Activated T-helper 17 cell treated with anti-CD3 and anti-CD28 coated beads, Interleukin-2, amount 50 U/mL, for 72 hours (primary cell): ENCODE results near the gene NYAP1. TPM values are rescaled to one million over a fixed set of nuclear protein-coding genes. Genes with fewer than 3 reads are reported as not detected.
"Not testable (repeated sequence)": the region's sequence is repeated elsewhere in the genome, so short reads cannot be mapped to it uniquely, and the experiment has no call there.

ENCODE experiments used
- ATAC-seq: fragments of 150-1000 bp; cut with Tn5 transposase; replicated peaks from 2 replicates; pipeline ENCODE4 v1.10.0; 2021; ENCODE audit warnings: mild to moderate bottlenecking, moderate library complexity
- H3K27ac Mint-ChIP-seq: one replicate; pipeline ENCODE4 v1.8.0; 2022; ENCODE audit warnings: mixed read lengths
- H3K27me3 Mint-ChIP-seq: one replicate; pipeline ENCODE4 v1.8.0; 2022; ENCODE audit warnings: mixed read lengths
- H3K36me3 Mint-ChIP-seq: one replicate; pipeline ENCODE4 v1.8.0; 2022; ENCODE audit warnings: low read depth, mild to moderate bottlenecking, mixed read lengths
- H3K4me1 Mint-ChIP-seq: one replicate; pipeline ENCODE4 v1.8.0; 2022; ENCODE audit warnings: mixed read lengths
- H3K4me3 Mint-ChIP-seq: one replicate; pipeline ENCODE4 v1.8.0; 2022; ENCODE audit warnings: mild to moderate bottlenecking, mixed read lengths
- H3K9me3 Mint-ChIP-seq: one replicate; pipeline ENCODE4 v1.8.0; 2022; ENCODE audit warnings: mixed read lengths
- total RNA-seq, 2 donors: library from RNA; stranded (reverse); gene quantifications; one replicate each; pipeline ENCODE4 v1.2.3, GENCODE V29; 2022

NYAP1 gene
- total RNA-seq, 2 donors from 2014 or later, result 0.15 to 0.19 TPM

DNA sequence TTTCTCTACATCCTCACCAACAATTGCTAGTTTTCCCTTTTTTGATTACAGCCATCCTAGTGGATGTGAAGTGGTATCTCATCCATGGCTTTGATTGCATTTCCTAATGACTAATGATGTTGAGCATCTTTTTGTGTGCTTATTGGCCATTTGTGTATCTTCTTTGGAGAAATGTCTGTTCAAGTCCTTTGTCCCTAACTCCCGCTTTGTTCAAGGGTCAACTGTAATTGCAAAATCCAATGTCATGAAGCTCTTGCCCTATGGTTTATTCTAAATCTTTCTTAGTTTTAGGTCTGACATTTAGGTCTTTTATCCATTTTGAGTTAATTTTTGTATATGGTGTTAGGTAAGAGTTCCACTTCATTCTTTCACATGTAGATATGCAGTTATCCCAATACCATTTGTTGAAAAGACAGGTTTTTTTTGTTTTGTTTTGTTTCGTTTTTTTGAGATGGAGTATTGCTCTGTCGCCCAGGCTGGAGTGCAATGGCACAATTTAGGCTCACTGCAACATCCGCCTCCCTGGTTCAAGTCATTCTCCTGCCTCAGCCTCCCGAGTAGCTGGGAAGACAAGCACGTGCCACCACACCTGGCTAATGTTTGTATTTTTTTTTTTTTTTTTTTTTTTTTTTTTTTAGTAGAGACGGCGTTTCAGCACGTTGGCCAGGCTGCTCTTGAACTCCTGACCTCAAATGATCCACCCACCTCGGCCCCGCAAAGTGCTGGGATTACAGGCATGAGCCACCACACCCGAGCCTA lies 44.6 kb downstream of the NYAP1 start:
- not testable (repeated sequence) for H3K27ac Mint-ChIP-seq, H3K27me3 Mint-ChIP-seq, ATAC-seq, H3K9me3 Mint-ChIP-seq, H3K4me3 Mint-ChIP-seq, H3K36me3 Mint-ChIP-seq, H3K4me1 Mint-ChIP-seq

DNA sequence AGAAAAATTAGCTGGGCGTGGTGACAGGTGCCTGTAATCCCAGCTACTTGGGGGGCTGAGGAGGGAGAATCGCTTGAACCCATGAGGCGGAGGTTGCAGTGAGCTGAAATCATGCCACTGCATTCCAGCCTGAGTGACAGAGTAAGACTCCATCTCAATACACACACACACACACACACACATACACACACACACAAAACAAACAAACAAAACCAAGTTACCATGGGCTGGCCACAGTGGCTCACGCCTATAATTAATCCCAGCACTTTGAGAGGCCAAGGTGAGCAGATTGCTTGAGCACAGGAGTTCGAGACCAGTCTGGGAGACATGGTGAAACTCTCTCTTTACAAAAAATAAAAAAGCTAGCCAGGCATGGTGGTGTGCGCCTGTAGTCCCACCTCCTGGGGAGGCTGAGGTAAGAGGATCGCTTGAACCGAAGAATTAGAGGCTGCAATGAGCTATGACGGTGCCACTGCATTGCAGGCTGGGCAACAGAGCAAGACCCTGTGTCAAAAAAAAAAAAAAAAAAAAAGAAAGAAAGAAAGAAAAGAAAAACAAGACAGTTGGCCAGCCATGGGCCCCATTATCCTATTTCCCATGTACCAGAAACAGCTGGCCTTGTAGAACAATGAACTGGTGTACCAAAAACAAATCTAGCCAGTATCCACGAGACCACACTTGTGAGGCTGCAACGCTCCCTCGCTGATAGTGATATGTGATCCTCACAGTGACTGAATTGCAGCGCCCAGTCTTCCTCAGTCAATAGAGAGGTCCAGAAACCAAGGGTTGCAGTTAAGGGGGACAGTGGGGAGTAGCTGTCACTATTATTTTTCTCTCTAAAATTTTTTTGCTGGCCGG lies 48.7 kb downstream of the NYAP1 start:
- no peak overlapping the region for H3K4me3 Mint-ChIP-seq
- no peaks in the 10 kb centered on the region for H3K36me3 Mint-ChIP-seq
- peaks cover under 1% of the 10 kb centered on the region for H3K4me1 Mint-ChIP-seq
- no peak for ATAC-seq
- H3K27ac Mint-ChIP-seq, result no peak overlapping the region
- H3K9me3 Mint-ChIP-seq, result no peaks in the 10 kb centered on the region
- no peaks in the 10 kb centered on the region for H3K27me3 Mint-ChIP-seq

DNA sequence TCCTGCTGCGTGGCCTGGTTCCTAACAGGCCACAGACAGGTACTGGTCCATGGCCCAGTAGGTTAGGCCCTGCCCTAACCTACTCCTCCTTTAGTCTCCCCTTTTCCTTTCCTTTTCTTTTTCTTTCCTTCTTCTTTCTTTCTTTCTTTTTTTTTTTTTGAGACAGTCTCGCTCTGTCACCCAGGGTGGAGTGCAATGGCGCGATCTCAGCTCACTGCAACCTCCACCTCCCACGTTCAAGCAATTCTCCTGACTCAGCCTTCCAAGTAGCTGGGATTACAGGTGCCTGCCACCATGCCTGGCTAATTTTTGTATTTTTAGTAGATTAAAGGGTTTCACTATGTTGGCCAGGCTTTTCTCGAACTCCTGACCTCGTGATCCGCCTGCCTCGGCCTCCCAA lies 52.3 kb downstream of the NYAP1 start:
- not testable (repeated sequence) for H3K27ac Mint-ChIP-seq, H3K4me3 Mint-ChIP-seq, H3K4me1 Mint-ChIP-seq, H3K9me3 Mint-ChIP-seq, H3K27me3 Mint-ChIP-seq, ATAC-seq
- H3K36me3 Mint-ChIP-seq, result peaks cover 22% of the 10 kb centered on the region

DNA sequence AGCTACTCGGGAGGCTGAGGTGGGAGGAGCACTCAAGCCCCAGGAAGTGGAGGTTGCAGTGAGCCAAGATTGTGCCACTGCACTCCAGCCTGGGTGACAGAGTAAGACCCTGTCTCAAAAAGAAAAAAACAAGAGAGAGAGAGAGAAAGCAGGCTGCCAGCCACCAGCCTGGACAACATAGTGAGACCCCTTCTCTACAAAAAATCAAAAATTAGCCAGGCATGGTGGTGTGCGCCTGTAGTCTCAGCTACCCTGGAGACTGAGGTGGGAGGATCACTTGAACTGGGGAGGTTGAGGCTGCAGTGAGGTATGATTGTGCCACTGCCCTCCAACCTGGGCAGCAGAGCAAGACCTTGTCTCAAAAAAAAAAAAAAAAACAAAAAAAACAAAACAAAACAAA lies 53.0 kb downstream of the NYAP1 start:
- not testable (repeated sequence) for H3K27me3 Mint-ChIP-seq, H3K27ac Mint-ChIP-seq

DNA sequence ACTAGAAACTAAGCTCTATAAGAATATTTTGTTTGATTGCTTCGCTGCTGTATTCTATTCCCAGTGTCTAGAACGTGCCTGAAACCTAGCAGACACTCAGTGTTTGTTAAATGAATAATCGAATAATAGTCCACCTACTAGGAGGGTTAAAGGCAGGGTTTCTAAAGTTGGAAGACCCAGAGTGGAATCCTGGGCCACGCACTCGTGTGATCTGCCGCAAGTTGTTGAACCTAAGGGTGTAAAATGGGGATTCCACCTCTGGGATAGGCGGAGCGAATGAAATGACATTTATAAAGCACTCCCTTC lies 54.6 kb downstream of the NYAP1 start:
- Mint-ChIP-seq H3K4me3 (peak overlapping the region; percentile 74), H3K9me3 (no peaks in the 10 kb centered on the region), H3K36me3 (peaks cover 39% of the 10 kb centered on the region), H3K27me3 (no peaks in the 10 kb centered on the region), H3K27ac (peak overlapping the region; percentile 96), H3K4me1 (peaks cover 24% of the 10 kb centered on the region)
- ATAC-seq, result no peak

More for the DNA sequence above, 53.0 kb downstream of the NYAP1 start:
- peak overlapping the region; percentile 28 for H3K4me3 Mint-ChIP-seq
- H3K9me3 Mint-ChIP-seq, ATAC-seq: not testable (repeated sequence)
- peaks cover 13% of the 10 kb centered on the region for H3K4me1 Mint-ChIP-seq
- peaks cover 29% of the 10 kb centered on the region for H3K36me3 Mint-ChIP-seq

DNA sequence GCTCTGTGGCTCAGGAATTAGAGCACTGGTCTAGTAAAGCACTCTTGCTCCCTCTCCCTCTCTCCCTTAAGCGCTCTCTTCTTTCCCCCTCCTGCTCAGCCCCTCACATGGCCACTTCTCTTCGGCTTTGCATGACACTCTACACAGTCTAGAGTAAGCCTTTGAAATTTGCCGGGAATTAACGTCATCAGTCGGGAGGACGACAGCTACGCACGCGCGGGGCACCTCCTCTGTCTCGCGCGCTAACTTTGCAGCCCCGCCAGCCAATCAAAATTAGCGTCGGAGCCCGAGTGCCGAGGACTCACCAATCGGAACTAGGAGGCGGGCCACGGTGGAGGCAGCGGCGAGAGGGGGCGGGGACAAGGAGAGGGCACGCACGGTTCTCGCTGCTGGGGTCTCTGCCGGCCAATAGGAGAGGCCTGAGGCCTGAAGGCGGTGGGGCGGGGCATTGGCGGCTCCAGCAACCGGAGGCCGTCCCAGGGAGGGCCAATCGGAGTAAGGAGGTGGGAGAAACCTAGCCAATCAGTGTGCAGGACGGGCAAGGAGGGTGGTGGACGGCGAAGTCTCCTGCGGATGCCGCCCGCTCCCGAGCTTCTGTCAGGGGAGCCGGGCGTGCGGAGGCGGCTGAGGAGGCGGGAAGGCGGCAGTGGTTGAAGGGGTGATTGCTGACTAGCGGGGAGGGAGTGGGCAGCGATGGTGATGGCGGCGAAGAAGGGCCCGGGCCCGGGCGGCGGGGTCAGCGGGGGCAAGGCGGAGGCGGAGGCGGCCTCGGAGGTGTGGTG lies 55.1 kb downstream of the NYAP1 start, which contains the start of gene AGFG2:
TSS of gene AGFG2 (plus strand) at position 550 of the 782 bp plus-strand sequence. CDS start at position 694, 144 bp downstream.
- peaks cover 45% of the 10 kb centered on the region for H3K36me3 Mint-ChIP-seq
- peak within 1 kb of the TSS; percentile 96 for H3K27ac Mint-ChIP-seq
- no peaks in the 10 kb centered on the region for H3K9me3 Mint-ChIP-seq
- ATAC-seq, result peak; percentile 90
- H3K4me1 Mint-ChIP-seq, result peaks cover 29% of the 10 kb centered on the region
- H3K4me3 Mint-ChIP-seq, result peak within 1 kb of the TSS; percentile 74
- H3K27me3 Mint-ChIP-seq, result no peaks in the 10 kb centered on the region

DNA sequence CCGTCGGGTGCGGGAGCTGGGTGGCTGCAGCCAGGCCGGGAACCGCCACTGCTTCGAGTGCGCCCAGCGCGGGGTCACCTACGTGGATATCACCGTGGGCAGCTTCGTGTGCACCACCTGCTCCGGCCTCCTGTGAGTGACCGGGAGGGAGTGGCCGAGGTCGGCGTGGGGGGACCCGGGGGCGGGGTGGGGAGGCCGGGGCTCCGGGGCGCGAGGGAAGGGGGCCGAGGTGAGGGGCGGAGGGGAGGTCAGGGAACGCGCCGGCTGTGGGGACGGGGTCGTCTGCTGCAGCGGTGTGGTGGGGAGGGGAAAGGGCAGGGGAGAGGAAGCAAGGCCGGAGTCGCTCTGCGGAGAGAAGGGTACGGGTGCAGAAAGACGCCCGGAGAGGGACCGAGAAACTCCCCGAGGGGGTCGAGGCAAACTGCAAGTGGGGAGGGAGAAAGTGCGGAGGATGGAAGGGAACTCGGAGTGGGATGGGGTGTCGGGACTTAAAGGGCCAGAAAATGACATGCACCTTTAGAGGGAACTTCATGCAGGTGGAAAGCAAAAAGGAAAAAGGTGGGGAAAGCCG lies 55.8 kb downstream of the NYAP1 start:
- Mint-ChIP-seq H3K27ac (peak overlapping the region; percentile 96), H3K4me1 (peaks cover 36% of the 10 kb centered on the region), H3K9me3 (no peaks in the 10 kb centered on the region), H3K36me3 (peaks cover 52% of the 10 kb centered on the region), H3K4me3 (peak overlapping the region; percentile 74), H3K27me3 (no peaks in the 10 kb centered on the region)
- ATAC-seq, result no peak

DNA sequence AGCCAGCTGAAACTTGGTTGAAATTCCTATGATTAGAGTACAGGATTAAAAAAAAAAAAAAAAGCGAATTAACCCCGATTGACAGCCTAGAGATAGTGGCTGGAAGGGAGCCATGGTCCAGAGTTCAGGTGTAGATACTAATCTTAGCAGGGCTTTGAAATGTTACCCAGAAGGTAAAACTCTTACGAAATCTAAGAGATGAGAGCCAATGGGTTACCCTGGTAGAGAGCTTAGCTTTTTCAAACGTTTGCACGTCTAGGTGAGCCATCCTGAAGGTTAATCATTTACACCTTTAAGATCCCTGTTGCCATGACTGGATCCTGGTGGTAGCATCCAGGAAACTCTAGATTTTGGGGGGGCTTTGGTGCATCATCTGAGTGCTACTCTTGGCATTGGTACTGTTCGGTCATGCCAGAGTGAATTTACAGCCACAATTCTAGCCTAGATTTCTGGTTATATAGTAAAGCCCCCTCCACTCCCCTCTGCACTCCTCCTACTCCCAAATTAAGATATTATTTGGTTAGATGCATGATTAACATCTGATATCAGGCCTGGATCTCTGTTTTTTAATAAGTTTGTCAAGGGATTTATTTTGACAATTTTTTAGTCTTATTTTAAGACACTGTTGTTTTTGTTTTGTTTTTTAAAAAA lies 56.5 kb downstream of the NYAP1 start:
- no peaks in the 10 kb centered on the region for H3K9me3 Mint-ChIP-seq
- ATAC-seq, result no peak
- H3K27me3 Mint-ChIP-seq, result no peaks in the 10 kb centered on the region
- H3K36me3 Mint-ChIP-seq, result peaks cover 58% of the 10 kb centered on the region
- peaks cover 43% of the 10 kb centered on the region for H3K4me1 Mint-ChIP-seq
- peak overlapping the region; percentile 74 for H3K4me3 Mint-ChIP-seq
- peak overlapping the region; percentile 96 for H3K27ac Mint-ChIP-seq

DNA sequence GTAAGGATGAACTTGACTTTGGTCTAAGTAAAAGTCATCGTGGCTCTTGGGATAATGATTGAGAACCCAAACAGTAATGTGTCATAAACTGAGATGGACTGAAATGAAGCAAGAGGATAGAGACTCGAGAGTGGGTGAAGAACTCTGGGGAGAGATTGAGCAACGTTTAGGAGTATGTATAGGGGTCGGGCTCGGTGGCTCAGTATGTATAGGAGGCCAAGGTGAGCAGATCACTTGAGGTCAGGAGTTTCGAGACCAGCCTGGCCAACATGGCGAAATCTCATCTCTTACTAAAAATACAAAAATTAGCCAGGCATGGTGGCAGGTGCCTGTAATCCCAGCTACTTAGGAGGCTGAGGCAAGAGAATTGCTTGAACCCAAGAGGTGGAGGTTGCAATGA lies 57.6 kb downstream of the NYAP1 start:
- peak overlapping the region; percentile 74 for H3K4me3 Mint-ChIP-seq
- H3K36me3 Mint-ChIP-seq, result peaks cover 69% of the 10 kb centered on the region
- ATAC-seq, H3K27me3 Mint-ChIP-seq, H3K9me3 Mint-ChIP-seq: not testable (repeated sequence)
- H3K27ac Mint-ChIP-seq, result peak overlapping the region; percentile 96
- H3K4me1 Mint-ChIP-seq, result peaks cover 51% of the 10 kb centered on the region

DNA sequence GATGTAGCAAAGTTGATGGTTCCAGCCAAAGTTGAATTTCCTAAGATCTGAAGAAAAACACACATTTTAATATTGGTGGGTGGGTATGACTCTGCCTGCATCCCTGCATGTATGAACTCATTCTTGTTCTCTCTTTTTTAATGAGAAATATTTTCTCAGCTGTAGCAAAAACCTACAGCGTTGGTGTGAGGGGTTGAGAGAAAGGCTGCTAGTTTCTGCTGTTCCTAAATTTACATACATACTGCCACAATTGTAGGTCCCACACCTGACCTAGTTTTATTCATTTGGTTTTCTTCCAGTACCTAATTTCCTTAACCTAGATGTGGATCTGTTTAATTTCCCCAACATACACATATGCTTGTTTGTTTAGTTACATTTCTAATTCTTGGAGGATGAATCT lies 59.9 kb downstream of the NYAP1 start:
- Mint-ChIP-seq H3K27me3 (no peaks in the 10 kb centered on the region), H3K36me3 (peaks cover 90% of the 10 kb centered on the region), H3K27ac (peak overlapping the region; percentile 96), H3K9me3 (no peaks in the 10 kb centered on the region), H3K4me1 (peaks cover 64% of the 10 kb centered on the region), H3K4me3 (peak overlapping the region; percentile 74)
- no peak for ATAC-seq

DNA sequence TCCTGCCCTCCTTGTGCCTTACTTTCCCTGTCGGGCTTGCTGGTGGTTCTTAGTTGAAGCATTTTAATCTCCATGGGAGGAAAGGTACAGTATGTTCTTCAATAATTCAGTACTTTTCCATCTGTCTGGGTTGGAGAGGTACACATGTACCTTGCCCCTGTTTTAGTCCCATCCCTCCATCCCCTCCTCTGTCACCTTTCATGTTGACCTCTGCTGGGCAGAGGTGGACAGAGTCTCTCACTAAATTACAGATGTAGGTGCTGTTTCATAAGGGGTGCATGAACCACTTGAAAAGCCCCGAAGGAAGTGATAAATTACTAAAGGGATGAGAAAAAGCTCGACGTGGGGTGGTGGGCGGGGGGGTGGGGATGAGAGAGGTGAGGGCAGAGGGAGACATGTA lies 60.7 kb downstream of the NYAP1 start:
- Mint-ChIP-seq H3K4me1 (peaks cover 65% of the 10 kb centered on the region), H3K9me3 (no peaks in the 10 kb centered on the region), H3K4me3 (peak overlapping the region; percentile 74), H3K36me3 (peaks cover 91% of the 10 kb centered on the region), H3K27me3 (no peaks in the 10 kb centered on the region), H3K27ac (peak overlapping the region; percentile 96)
- peak; percentile 3 for ATAC-seq
